Activated CD4-positive, alpha-beta T cell treated with anti-CD3 and anti-CD28 coated beads, Interleukin-2, amount 50 U/mL, for 24 hours (primary cell): ENCODE measurements around the gene DGKI.

ENCODE experiments used
- DNase-seq, 2 donors: peaks; one replicate each; pipeline ENCODE4 v3.0.0-alpha.2; 2020; ENCODE audit warnings: low read depth in 1 of 2, low spot score in 1 of 2

The DGKI gene

GRCh38 chr7:137692399-137692798 is 154.4 kb downstream of the DGKI start:
- no peak for DNase-seq

GRCh38 chr7:137691566-137691965 is 155.2 kb downstream of the DGKI start:
- DNase-seq, result no peak

GRCh38 chr7:137690635-137691034 is 156.1 kb downstream of the DGKI start:
- DNase-seq, result no peak

- DNase-seq, result no peak
Measured at GRCh38 chr7:137689761-137690160, 157.0 kb downstream of the DGKI start.

- DNase-seq, result no peak
Measured at GRCh38 chr7:137687556-137688265, 159.1 kb downstream of the DGKI start.

- DNase-seq, result no peak
Measured at GRCh38 chr7:137685433-137686164, 161.2 kb downstream of the DGKI start.

- DNase-seq, result no peak
Measured at GRCh38 chr7:137684776-137685175, 162.0 kb downstream of the DGKI start.

- DNase-seq, result no peak
Measured at GRCh38 chr7:137684316-137684715, 162.5 kb downstream of the DGKI start.

GRCh38 chr7:137682596-137682995 is 164.2 kb downstream of the DGKI start:
- DNase-seq, result no peak

GRCh38 chr7:137681657-137682562 is 164.9 kb downstream of the DGKI start:
- DNase-seq, result no peak

- no peak for DNase-seq
Measured at GRCh38 chr7:137674551-137675409, 172.0 kb downstream of the DGKI start.

- DNase-seq, result no peak
Measured at GRCh38 chr7:137674048-137674447, 172.7 kb downstream of the DGKI start.

- no peak for DNase-seq
Measured at GRCh38 chr7:137671920-137672319, 174.9 kb downstream of the DGKI start.

GRCh38 chr7:137670222-137671064 is 176.3 kb downstream of the DGKI start:
- no peak for DNase-seq

GRCh38 chr7:137669706-137670105 is 177.1 kb downstream of the DGKI start:
- no peak for DNase-seq

- DNase-seq, result no peak
Measured at GRCh38 chr7:137668404-137668803, 178.4 kb downstream of the DGKI start.

- DNase-seq, result no peak
Measured at GRCh38 chr7:137667633-137668387, 179.0 kb downstream of the DGKI start.

- DNase-seq, result no peak
Measured at GRCh38 chr7:137664846-137665245, 181.9 kb downstream of the DGKI start.

- no peak for DNase-seq
Measured at GRCh38 chr7:137661634-137662033, 185.1 kb downstream of the DGKI start.
